Muscle layer of colon (tissue), 2 donors: ENCODE measurements around the gene ZNF765.
"Not testable (repeated sequence)": the region's sequence is repeated elsewhere in the genome, so short reads cannot be mapped to it uniquely, and the experiment has no call there.

Source experiments
- H3K27ac ChIP-seq: one replicate; pipeline ENCODE4 v1.7.0; 2013; ENCODE audit warnings: low read depth, mild to moderate bottlenecking, low read length, moderate library complexity
- H3K27me3 ChIP-seq, 2 donors: one replicate each; pipeline ENCODE4 v1.7.0; 2013; ENCODE audit warnings: low read length in 2 of 2, mild to moderate bottlenecking in 2 of 2; ENCODE audit not compliant: insufficient read depth in 2 of 2, control insufficient read depth in 1 of 2
- H3K36me3 ChIP-seq: one replicate; pipeline ENCODE4 v1.7.0; 2013; ENCODE audit warnings: mild to moderate bottlenecking, low read length; ENCODE audit not compliant: insufficient read depth
- H3K4me1 ChIP-seq: one replicate; pipeline ENCODE4 v1.7.0; 2013; ENCODE audit warnings: mild to moderate bottlenecking, low read length; ENCODE audit not compliant: insufficient read depth
- H3K4me3 ChIP-seq, 2 donors: one replicate each; pipeline ENCODE4 v1.7.0; 2013; ENCODE audit warnings: low read length in 2 of 2, low read depth in 1 of 2, mild to moderate bottlenecking in 1 of 2, moderate library complexity in 1 of 2
- H3K9ac ChIP-seq: one replicate; pipeline ENCODE4 v1.7.0; 2013; ENCODE audit warnings: low read length
- H3K9me3 ChIP-seq: one replicate; pipeline ENCODE4 v1.7.0; 2013; ENCODE audit warnings: mild to moderate bottlenecking, low read length
- donor health status: abdominal sarcoma.
- donor health status: Adenocarcinoma of cecum.

Gene ZNF765

GRCh38 chr19:53394974-53395839 is at the start of gene ZNF765:
Gene ZNF765, plus strand, starts transcription at chr19:53395149. Its CDS starts 2,867 bp downstream, at chr19:53398016.
- Histone ChIP-seq H3K9me3 (no peaks in the 10 kb centered on the region), H3K9ac (peak within 1 kb of the TSS; percentile 77), H3K27me3 (no peaks in the 10 kb centered on the region), H3K36me3 (peaks cover 5% of the 10 kb centered on the region), H3K4me1 (no peaks in the 10 kb centered on the region), H3K4me3 (peak within 1 kb of the TSS; percentile 74 to 93), H3K27ac (peak within 1 kb of the TSS; percentile 66)

- Histone ChIP-seq H3K4me3 (no peak overlapping the region), H3K27me3 (no peaks in the 10 kb centered on the region), H3K9me3 (peaks cover 23% of the 10 kb centered on the region), H3K4me1 (no peaks in the 10 kb centered on the region), H3K27ac (no peak overlapping the region), H3K9ac (no peak overlapping the region), H3K36me3 (peaks cover 19% of the 10 kb centered on the region)
Observed at GRCh38 chr19:53355739-53356138, 39.2 kb upstream of the ZNF765 start.

GRCh38 chr19:53357821-53358581 is 36.9 kb upstream of the ZNF765 start:
- Histone ChIP-seq H3K9ac (no peak overlapping the region), H3K27ac (no peak overlapping the region), H3K4me3 (no peak overlapping the region), H3K9me3 (peaks cover 18% of the 10 kb centered on the region), H3K4me1 (no peaks in the 10 kb centered on the region), H3K27me3 (no peaks in the 10 kb centered on the region), H3K36me3 (no peaks in the 10 kb centered on the region)

GRCh38 chr19:53360056-53360455 is 34.9 kb upstream of the ZNF765 start:
- not testable (repeated sequence) for H3K9me3 ChIP-seq, H3K36me3 ChIP-seq, H3K4me1 ChIP-seq, H3K27me3 ChIP-seq, H3K4me3 ChIP-seq, H3K27ac ChIP-seq, H3K9ac ChIP-seq

- no peaks in the 10 kb centered on the region for H3K36me3 ChIP-seq
- H3K4me1 ChIP-seq: peaks cover 5% of the 10 kb centered on the region
- no peaks in the 10 kb centered on the region for H3K27me3 ChIP-seq
- peak within 1 kb of the TSS; percentile 67 to 85 for H3K4me3 ChIP-seq
- H3K27ac ChIP-seq: peak within 1 kb of the TSS; percentile 63
- H3K9me3 ChIP-seq: no peaks in the 10 kb centered on the region
- H3K9ac ChIP-seq: peak within 1 kb of the TSS; percentile 24
Observed at GRCh38 chr19:53365134-53365898, 29.6 kb upstream of the ZNF765 start, which contains the start of gene ZNF525. Gene ZNF525, plus strand, starts transcription at chr19:53365705. Its CDS starts 6,577 bp downstream, at chr19:53372282.

GRCh38 chr19:53365899-53366493 is 29.0 kb upstream of the ZNF765 start:
- Histone ChIP-seq H3K4me1 (peaks cover 5% of the 10 kb centered on the region), H3K27ac (peak overlapping the region; percentile 63), H3K4me3 (peak overlapping the region; percentile 67 to 85), H3K9ac (peak overlapping the region; percentile 24), H3K36me3 (no peaks in the 10 kb centered on the region), H3K27me3 (no peaks in the 10 kb centered on the region), H3K9me3 (no peaks in the 10 kb centered on the region)

GRCh38 chr19:53372196-53372595 is 22.8 kb upstream of the ZNF765 start:
- H3K9ac ChIP-seq: no peak overlapping the region
- no peak overlapping the region for H3K4me3 ChIP-seq
- H3K27me3 ChIP-seq: no peaks in the 10 kb centered on the region
- H3K4me1 ChIP-seq: no peaks in the 10 kb centered on the region
- H3K9me3 ChIP-seq: no peaks in the 10 kb centered on the region
- H3K27ac ChIP-seq: no peak overlapping the region
- H3K36me3 ChIP-seq: no peaks in the 10 kb centered on the region

- Histone ChIP-seq H3K27me3 (no peaks in the 10 kb centered on the region), H3K27ac (no peak overlapping the region), H3K4me1 (no peaks in the 10 kb centered on the region), H3K9me3 (no peaks in the 10 kb centered on the region), H3K9ac (no peak overlapping the region), H3K36me3 (peaks cover 3% of the 10 kb centered on the region), H3K4me3 (no peak overlapping the region)
Observed at GRCh38 chr19:53374288-53374687, 20.7 kb upstream of the ZNF765 start.

GRCh38 chr19:53374743-53375142 is 20.2 kb upstream of the ZNF765 start:
- Histone ChIP-seq H3K36me3 (peaks cover 3% of the 10 kb centered on the region), H3K27me3 (no peaks in the 10 kb centered on the region), H3K27ac (no peak overlapping the region), H3K9ac (no peak overlapping the region), H3K4me1 (no peaks in the 10 kb centered on the region), H3K9me3 (no peaks in the 10 kb centered on the region), H3K4me3 (no peak overlapping the region)

- Histone ChIP-seq H3K27ac (no peak overlapping the region), H3K9me3 (no peaks in the 10 kb centered on the region), H3K27me3 (no peaks in the 10 kb centered on the region), H3K36me3 (peaks cover 3% of the 10 kb centered on the region), H3K4me1 (no peaks in the 10 kb centered on the region), H3K4me3 (no peak overlapping the region), H3K9ac (no peak overlapping the region)
Observed at GRCh38 chr19:53381376-53381775, 13.6 kb upstream of the ZNF765 start.

GRCh38 chr19:53388168-53388567 is 6.8 kb upstream of the ZNF765 start:
- H3K36me3 ChIP-seq: no peaks in the 10 kb centered on the region
- no peaks in the 10 kb centered on the region for H3K27me3 ChIP-seq
- no peaks in the 10 kb centered on the region for H3K4me1 ChIP-seq
- H3K4me3 ChIP-seq: no peak overlapping the region
- no peaks in the 10 kb centered on the region for H3K9me3 ChIP-seq
- H3K27ac ChIP-seq: no peak overlapping the region
- H3K9ac ChIP-seq: no peak overlapping the region
